Panc1 (cell line): Measurements from ENCODE around the gene TUBA3E. TPM values are rescaled to one million over a fixed set of nuclear protein-coding genes. Genes with fewer than 3 reads are reported as not detected.
"Not testable (repeated sequence)": the region's sequence is repeated elsewhere in the genome, so short reads cannot be mapped to it uniquely, and the experiment has no call there.

Source experiments
- ATAC-seq: fragments of 200-7000 bp; cut with Tn5 transposase; 2 replicates; pipeline ENCODE4 v1.9.1; 2020; ENCODE audit warnings: mild to moderate bottlenecking, moderate library complexity
- BruUV-seq: library from RNA; stranded (reverse); fragments of 400-500 nt; replicated peaks from 2 replicates; lab custom pipeline; 2021; lab: Mats Ljungman, UMichigan
- CTCF ChIA-PET: fragments of 300-600 bp; sonication (Branson Sonifier 250); formaldehyde crosslinking; loops from one replicate; lab custom pipeline; 2022; ENCODE audit warnings: antibody characterized with exemption; lab: Charles Lee
- POLR2A ChIA-PET: fragments of 300-600 bp; sonication (Branson Sonifier 250); formaldehyde crosslinking; loops from one replicate; lab custom pipeline; 2022; ENCODE audit warnings: antibody characterized with exemption; lab: Charles Lee
- DNase-seq: peaks from one replicate; pipeline ENCODE4 v3.0.0-alpha.2; 2010; ENCODE audit warnings: low read depth, low spot score
- H3K27ac ChIP-seq: 2 replicates; pipeline ENCODE4 v1.5.1; 2011; ENCODE audit warnings: mild to moderate bottlenecking, low read length, inconsistent platforms
- H3K27me3 ChIP-seq: fragments of 200-500 bp; sonication (Bioruptor generic); 2 replicates; pipeline ENCODE4 v1.6.0; 2014; ENCODE audit warnings: low read length, inconsistent platforms; ENCODE audit not compliant: control insufficient read depth, insufficient read depth
- H3K36me3 ChIP-seq: fragments of 200-500 bp; sonication (Bioruptor generic); 2 replicates; pipeline ENCODE4 v1.5.1; 2014; ENCODE audit warnings: inconsistent platforms, mild to moderate bottlenecking, low read length, moderate library complexity; ENCODE audit not compliant: control insufficient read depth, insufficient read depth
- H3K4me1 ChIP-seq: 2 replicates; pipeline ENCODE4 v1.5.1; 2011; ENCODE audit warnings: inconsistent platforms, mild to moderate bottlenecking, low read length, moderate library complexity; ENCODE audit not compliant: control insufficient read depth, insufficient read depth
- H3K4me3 ChIP-seq, 2 experiments: 2 replicates each; pipeline ENCODE4 v1.5.1; 2011 to 2012; ENCODE audit warnings: low read depth in 2 of 2, low read length in 2 of 2, mild to moderate bottlenecking in 2 of 2, inconsistent platforms in 1 of 2, moderate library complexity in 1 of 2
- H3K9me3 ChIP-seq: fragments of 200-500 bp; sonication (Bioruptor generic); 2 replicates; pipeline ENCODE4 v1.5.1; 2014; ENCODE audit warnings: low read depth, mild to moderate bottlenecking, inconsistent platforms, low read length, moderate library complexity; ENCODE audit not compliant: control insufficient read depth, insufficient read depth
- CTCF ChIP-seq: fragments of 450-650 bp; IDR thresholded peaks from 2 replicates; pipeline ENCODE4 v1.5.1; 2017; ENCODE audit warnings: mild to moderate bottlenecking
- POLR2AphosphoS5 ChIP-seq: IDR thresholded peaks from 2 replicates; pipeline ENCODE4 v1.6.1; 2012; ENCODE audit warnings: mild to moderate bottlenecking, low read depth, low read length, moderate library complexity
- REST ChIP-seq, 2 experiments: IDR thresholded peaks; 2 replicates each; pipeline ENCODE4 v1.6.1; 2011 to 2012; ENCODE audit warnings: low read depth in 2 of 2, control low read depth in 1 of 2, low read length in 1 of 2, mild to moderate bottlenecking in 1 of 2, moderate library complexity in 1 of 2; ENCODE audit not compliant: insufficient read depth in 1 of 2
- SIN3A ChIP-seq: IDR thresholded peaks from 2 replicates; pipeline ENCODE4 v1.6.1; 2012; ENCODE audit warnings: low read depth, mild to moderate bottlenecking, low read length, moderate library complexity, borderline replicate concordance; ENCODE audit not compliant: insufficient read depth
- TCF7L2 ChIP-seq: IDR thresholded peaks from 2 replicates; pipeline ENCODE4 v1.6.1; 2011; ENCODE audit warnings: mild to moderate bottlenecking, low read depth, low read length, inconsistent platforms
- in situ Hi-C: cut with HindIII; loops from 2 replicates; pipeline ENCODE4 v1.10.0; 2016; ENCODE audit warnings: low sequenced_read_pairs, low pct_unique_long_range_greater_than_20kb
- intact Hi-C: fragments of 100-400 bp; cut with micrococcal nuclease; formaldehyde crosslinking; loops from one replicate; pipeline ENCODE4 v1.10.0; 2022; ENCODE audit not compliant: unreplicated experiment
- total RNA-seq: library from RNA; stranded (reverse); gene quantifications from one replicate; pipeline ENCODE4 v1.2.1, GENCODE V29; 2021; ENCODE audit not compliant: unreplicated experiment

TUBA3E gene
- total RNA-seq, 1 experiment from 2014 or later = not detected

- intact Hi-C loops (no loop called here), in situ Hi-C loops (no loop called here)
- no peak for ATAC-seq
- Histone ChIP-seq H3K36me3 (no peaks in the 10 kb centered on the region), H3K4me1 (no peaks in the 10 kb centered on the region), H3K27me3 (no peaks in the 10 kb centered on the region), H3K9me3 (no peaks in the 10 kb centered on the region), H3K4me3 (no peak overlapping the region), H3K27ac (no peak overlapping the region)
- TF ChIP-seq TCF7L2 = no peak
- no peak for TF ChIP-seq CTCF
- TF ChIP-seq REST (IDR thresholded peaks at IDR 0.05; ENCODE audit: insufficient read depth in 1 of 2, low read depth in 2 of 2, low read length in 1 of 2) = no peak
- TF ChIP-seq POLR2AphosphoS5 = no peak
- no peak for TF ChIP-seq SIN3A
- BruUV-seq = no TSS peak
- no peak for DNase-seq
- POLR2A ChIA-PET = no interaction called here
- CTCF ChIA-PET = no interaction called here
These were observed 32.8 kb downstream of the TUBA3E start for GRCh38 chr2:130165293-130166016.

GRCh38 chr2:130162968-130163367 lies 35.3 kb downstream of the TUBA3E start:
- intact Hi-C loops = no loop called here
- DNase-seq (no peak), ATAC-seq (no peak)
- Histone ChIP-seq H3K4me3 (no peak overlapping the region), H3K27me3 (no peaks in the 10 kb centered on the region), H3K9me3 (no peaks in the 10 kb centered on the region), H3K4me1 (no peaks in the 10 kb centered on the region), H3K36me3 (no peaks in the 10 kb centered on the region), H3K27ac (no peak overlapping the region)
- POLR2A ChIA-PET = no interaction called here
- in situ Hi-C loops = no loop called here
- TF ChIP-seq TCF7L2 (no peak), SIN3A (no peak), POLR2AphosphoS5 (no peak), REST (IDR thresholded peaks at IDR 0.05; ENCODE audit: insufficient read depth in 1 of 2, low read depth in 2 of 2, low read length in 1 of 2) (no peak), CTCF (no peak)
- CTCF ChIA-PET = no interaction called here
- no TSS peak for BruUV-seq

- H3K27ac ChIP-seq, CTCF ChIA-PET, intact Hi-C loops, H3K36me3 ChIP-seq, BruUV-seq, in situ Hi-C loops, POLR2A ChIA-PET, ATAC-seq, H3K4me1 ChIP-seq, H3K4me3 ChIP-seq, DNase-seq, H3K27me3 ChIP-seq, H3K9me3 ChIP-seq: not testable (repeated sequence)
These were observed 35.8 kb downstream of the TUBA3E start for GRCh38 chr2:130162486-130162885.
